Limb (tissue), 2 donors: ENCODE results near the gene TENT5A.

ENCODE experiments used
- DNase-seq, 2 donors: peaks; one replicate each; pipeline ENCODE4 v3.0.0-alpha.2; 2016; ENCODE audit errors: extremely low spot score in 2 of 2

TENT5A gene

GRCh38 chr6:81713205-81713604 lies 39.3 kb downstream of the TENT5A start:
- no peak for DNase-seq

- no peak for DNase-seq
Observed at GRCh38 chr6:81708113-81708699, 44.3 kb downstream of the TENT5A start.

- DNase-seq = no peak
Observed at GRCh38 chr6:81704700-81705099, 47.8 kb downstream of the TENT5A start.

GRCh38 chr6:81700414-81700813 lies 52.1 kb downstream of the TENT5A start:
- no peak for DNase-seq

GRCh38 chr6:81697559-81697958 lies 54.9 kb downstream of the TENT5A start:
- no peak for DNase-seq

- DNase-seq = no peak
Observed at GRCh38 chr6:81696524-81696923, 56.0 kb downstream of the TENT5A start.
